Heart right ventricle (tissue), 16 donors: ENCODE data around the gene RPRD2. TPM values are rescaled to one million over a fixed set of nuclear protein-coding genes. Genes with fewer than 3 reads are reported as not detected.

ENCODE experiments used
- ATAC-seq, 8 donors: fragments of 200-7000 bp; cut with Tn5 transposase; one replicate each; pipeline ENCODE4 v1.9.1; 2020; ENCODE audit warnings: mild to moderate bottlenecking in 8 of 8, moderate library complexity in 8 of 8, moderate number of reproducible peaks in 1 of 8
- DNase-seq, 2 donors: peaks; one replicate each; pipeline ENCODE4 v3.0.0-alpha.2; 2020
- H3K27ac ChIP-seq, 10 donors: fragments of 200-600 bp; sonication (generic) in 2 of 10; one replicate each; pipeline versions ENCODE4 v1.5.0 to v1.8.0; 2020 to 2022; ENCODE audit warnings: mild to moderate bottlenecking in 3 of 10
- H3K27me3 ChIP-seq, 7 donors: fragments of 200-600 bp; one replicate each; pipeline ENCODE4 v1.8.0; 2021 to 2022; ENCODE audit warnings: mild to moderate bottlenecking in 2 of 7
- H3K36me3 ChIP-seq, 9 donors: fragments of 200-600 bp; sonication (generic) in 1 of 9; one replicate each; pipeline versions ENCODE4 v1.5.0 to v1.8.0; 2020 to 2022; ENCODE audit warnings: mild to moderate bottlenecking in 2 of 9
- H3K4me1 ChIP-seq, 9 donors: fragments of 200-600 bp; sonication (generic) in 1 of 9; one replicate each; pipeline versions ENCODE4 v1.5.0 to v1.8.0; 2020 to 2022; ENCODE audit warnings: mild to moderate bottlenecking in 4 of 9
- H3K4me3 ChIP-seq, 10 donors: fragments of 200-600 bp; sonication (generic) in 2 of 10; one replicate each; pipeline versions ENCODE4 v1.5.0 to v1.8.0; 2020 to 2022; ENCODE audit warnings: mild to moderate bottlenecking in 7 of 10, moderate library complexity in 2 of 10
- H3K9me3 ChIP-seq, 11 donors: fragments of 200-600 bp in 10 of 11; sonication (generic) in 2 of 11; one replicate each; pipeline versions ENCODE4 v1.5.0 to v1.8.0; 2013 to 2022; ENCODE audit warnings: mild to moderate bottlenecking in 2 of 11, control low read depth in 1 of 11, moderate library complexity in 1 of 11
- WGBS, 2 donors: extraction: QIAGEN DNeasy Blood & Tissue Kit; methylation state at CpG; one replicate each; pipeline ENCODE4 v1.1.7; 2013; ENCODE audit warnings: inconsistent platforms in 1 of 2; 5-methylcytosine and 5-hydroxymethylcytosine counted together
- intact Hi-C, 10 donors: fragments of 100-400 bp; cut with DNase I; formaldehyde crosslinking; loops; one replicate each; pipeline versions ENCODE4 v1.11.1 to v1.14.2; 2022
- polyA plus RNA-seq, 2 donors: library from polyadenylated mRNA; stranded (reverse); fragments of 200-250 nt; gene quantifications; one replicate each; pipeline ENCODE4 v1.2.3, GENCODE V29; 2013
- total RNA-seq, 10 donors: library from RNA; stranded (reverse); fragmentation: NEBNext Ultra II Directional in 3 of 10; extraction: Animal tissue kit (Norgen Biotek cat#: 25700) in 3 of 10; gene quantifications; one replicate each; pipeline versions ENCODE4 v1.2.1 to v1.2.4, GENCODE V29; 2021 to 2023
- TF ChIP-seq, protein P1 (sequence below), 9 donors: fragments of 200-600 bp; sonication (generic) in 2 of 9; IDR thresholded peaks; one replicate each; pipeline versions ENCODE4 v1.5.0 to v1.8.0; 2021 to 2022; ENCODE audit warnings: antibody characterized with exemption in 9 of 9, mild to moderate bottlenecking in 5 of 9, moderate library complexity in 1 of 9
- donor health status: Arrhythmogenic right ventricular cardiomyopathy.
- donor health status: ischemic (EF 13 %, LVEDD 7.1; RV severe dilation, severe dysfunction).
- donor health status: healthy with polysubstance abuse.
- donor health status: DM: no; HTN: yes; CAD: no.
- donor health status: DM: no; HTN: no; CAD: no.
- donor health status: ischemic (EF 25% LVEDD 6.9; RV normal size, moderate dysfunction).
- donor health status: ischemic (EF 25% LVEDD 5.7; RV mildly dilated, moderate dysfunction).
- donor health status: healthy.
- donor health status: DM: yes; HTN: yes; CAD: no.
- donor health status: Ischemic cardiomyopathy.
- donor health status: ischemic (EF 35%, LVEDD 5.7; RV mildly dilated, moderate dysfunction).
- donor health status: nonischemic (EF 11% LVEDD 7.7; RV severe dilation, severe dysfunction).
- donor health status: DM: yes; HTN: yes; CAD: no.
- donor health status: PGD.
- donor health status: ischemic (EF 29% LVEDD 5.4; RV normal size, mild dysfunction).
- donor health status: nonischemic (EF 23%, LVEDD 6.1; RV moderate dilation, normal function).

The RPRD2 gene
- total and polyA plus RNA-seq, 12 donors = 4.0 to 34.5 (median 27.9) TPM

DNA sequence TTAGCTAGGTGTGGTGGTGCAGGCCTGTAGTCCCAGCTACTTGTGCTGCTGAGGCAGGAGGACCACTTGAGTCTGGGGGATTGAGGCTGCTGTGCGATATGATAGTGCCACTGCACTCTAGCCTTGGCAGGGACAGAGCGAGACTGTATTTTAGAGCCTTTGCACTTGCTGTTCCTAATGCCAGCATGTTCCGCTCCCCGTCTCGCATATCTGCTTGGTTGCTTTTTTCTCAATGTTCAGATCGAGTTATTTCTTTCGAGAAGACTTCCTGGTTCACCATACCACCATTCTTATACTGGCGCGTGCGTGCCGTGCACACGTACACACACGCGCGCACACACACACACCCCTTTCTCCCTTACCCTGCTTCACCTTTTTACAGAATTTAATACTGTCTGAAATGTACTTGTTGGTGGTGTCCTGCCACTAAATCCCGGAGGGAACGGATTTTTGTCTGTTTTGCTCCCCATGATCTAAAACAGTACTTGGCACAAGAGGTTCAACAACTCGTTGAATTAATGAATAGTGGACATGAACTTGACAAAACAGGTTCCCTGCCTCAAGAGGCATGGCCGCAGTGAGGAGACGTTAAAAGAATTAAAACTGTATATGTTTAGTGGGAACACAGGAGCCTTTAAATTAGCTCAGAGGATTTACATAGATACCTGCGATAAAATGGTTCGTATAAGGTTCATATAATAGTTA lies 1.1 kb upstream of the RPRD2 start:
- TF ChIP-seq, protein P1, sequence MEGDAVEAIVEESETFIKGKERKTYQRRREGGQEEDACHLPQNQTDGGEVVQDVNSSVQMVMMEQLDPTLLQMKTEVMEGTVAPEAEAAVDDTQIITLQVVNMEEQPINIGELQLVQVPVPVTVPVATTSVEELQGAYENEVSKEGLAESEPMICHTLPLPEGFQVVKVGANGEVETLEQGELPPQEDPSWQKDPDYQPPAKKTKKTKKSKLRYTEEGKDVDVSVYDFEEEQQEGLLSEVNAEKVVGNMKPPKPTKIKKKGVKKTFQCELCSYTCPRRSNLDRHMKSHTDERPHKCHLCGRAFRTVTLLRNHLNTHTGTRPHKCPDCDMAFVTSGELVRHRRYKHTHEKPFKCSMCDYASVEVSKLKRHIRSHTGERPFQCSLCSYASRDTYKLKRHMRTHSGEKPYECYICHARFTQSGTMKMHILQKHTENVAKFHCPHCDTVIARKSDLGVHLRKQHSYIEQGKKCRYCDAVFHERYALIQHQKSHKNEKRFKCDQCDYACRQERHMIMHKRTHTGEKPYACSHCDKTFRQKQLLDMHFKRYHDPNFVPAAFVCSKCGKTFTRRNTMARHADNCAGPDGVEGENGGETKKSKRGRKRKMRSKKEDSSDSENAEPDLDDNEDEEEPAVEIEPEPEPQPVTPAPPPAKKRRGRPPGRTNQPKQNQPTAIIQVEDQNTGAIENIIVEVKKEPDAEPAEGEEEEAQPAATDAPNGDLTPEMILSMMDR (IDR thresholded peaks at IDR 0.05) = no peak
- H3K27ac ChIP-seq = peak overlapping the region; percentile 94 to 98 (median 97)
- no peak for DNase-seq
- WGBS, 2 donors = 60 to 68% methylated on average over 22 of the region's 22 CpGs
- H3K4me1 ChIP-seq = peaks cover 3 to 28% (median 19%) of the 10 kb centered on the region in 9 donors
- no peaks in the 10 kb centered on the region for H3K27me3 ChIP-seq
- intact Hi-C loops = loop anchor here in 1 of 10 donors (10.0 kb wide), 1 partner anchor 72 kb away; no protein-coding TSS in a partner anchor
- no peaks in the 10 kb centered on the region for H3K9me3 ChIP-seq
- H3K4me3 ChIP-seq = peak overlapping the region in 9 of 10 donors; percentile 59 to 94 (median 79)
- no peaks in the 10 kb centered on the region for H3K36me3 ChIP-seq
- ATAC-seq = no peak

DNA sequence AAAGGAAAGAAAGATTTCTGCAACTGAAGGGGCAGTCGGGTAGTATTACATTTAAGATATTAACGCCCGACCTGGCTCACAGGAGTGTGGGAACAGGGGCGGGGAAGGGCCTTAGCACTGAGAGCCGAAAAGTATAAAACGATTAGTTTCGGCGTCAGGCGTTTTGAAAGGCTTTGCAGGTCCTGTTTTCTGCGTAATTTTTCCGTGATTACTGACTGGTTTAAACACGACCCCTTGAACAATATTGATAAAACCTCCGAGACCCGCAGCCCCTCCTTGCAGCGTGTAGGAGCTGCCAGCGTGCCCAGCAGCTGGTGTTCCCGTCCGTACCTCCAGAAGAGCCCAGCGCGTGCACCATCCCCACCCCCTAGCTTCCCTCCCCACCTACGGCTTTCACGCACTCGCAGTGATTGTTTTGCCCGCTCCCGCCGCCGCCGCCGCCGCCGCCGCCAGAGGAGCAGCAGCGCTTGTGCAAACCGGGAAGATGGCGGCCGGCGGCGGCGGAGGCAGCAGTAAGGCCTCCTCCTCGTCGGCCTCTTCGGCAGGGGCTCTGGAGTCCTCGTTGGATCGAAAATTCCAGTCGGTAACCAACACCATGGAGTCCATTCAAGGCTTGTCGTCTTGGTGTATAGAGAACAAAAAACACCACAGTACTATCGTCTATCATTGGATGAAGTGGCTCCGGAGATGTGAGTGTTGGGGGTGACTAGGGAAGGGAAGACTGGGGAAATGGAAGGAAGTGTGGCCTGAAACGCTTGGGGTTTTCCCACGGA lies 470 bp downstream of the RPRD2 start:
- ATAC-seq (peak; percentile 51 to 86 (median 64)), DNase-seq (peak; percentile 82)
- Histone ChIP-seq H3K4me3 (peak overlapping the region; percentile 51 to 94 (median 76)), H3K27ac (peak overlapping the region; percentile 92 to 98 (median 97)), H3K27me3 (no peaks in the 10 kb centered on the region), H3K4me1 (peaks cover 3 to 37% (median 19%) of the 10 kb centered on the region in 9 donors), H3K9me3 (no peaks in the 10 kb centered on the region), H3K36me3 (peaks cover 0 to 3% (median 0%) of the 10 kb centered on the region in 9 donors)
- TF ChIP-seq, protein P1 (IDR thresholded peaks at IDR 0.05) = peak in 3 of 9 donors; percentile 23 to 34 (median 30)
- intact Hi-C loops = loop anchor here in 1 of 10 donors (10.0 kb wide), 1 partner anchor 70 kb away; no protein-coding TSS in a partner anchor
- WGBS, 2 donors = 0% methylated on average over 50 of the region's 50 CpGs

DNA sequence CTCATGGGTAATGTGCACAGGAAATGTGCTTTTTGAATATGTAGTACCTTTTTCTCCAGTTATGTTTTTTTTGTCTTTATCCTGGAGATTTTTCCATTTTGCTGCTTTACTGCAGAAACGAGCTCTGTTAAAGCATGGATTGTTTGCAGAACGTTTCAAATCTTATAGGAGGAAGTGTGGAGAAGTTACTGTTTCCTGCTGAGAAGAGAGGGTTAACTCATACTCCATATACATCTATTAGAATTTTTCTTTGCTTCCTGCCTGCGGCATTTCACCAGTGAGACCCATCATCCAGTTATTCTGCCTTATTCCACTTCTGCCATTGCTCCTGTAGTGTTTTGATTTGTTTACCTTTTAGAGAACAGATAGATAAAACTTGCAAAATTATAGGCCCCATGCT lies 2.0 kb downstream of the RPRD2 start:
- Histone ChIP-seq H3K27me3 (no peaks in the 10 kb centered on the region), H3K36me3 (peaks cover 0 to 3% (median 0%) of the 10 kb centered on the region in 9 donors), H3K4me1 (peaks cover 3 to 48% (median 30%) of the 10 kb centered on the region in 9 donors), H3K4me3 (peak overlapping the region; percentile 51 to 94 (median 76)), H3K27ac (peak overlapping the region; percentile 92 to 98 (median 97)), H3K9me3 (no peaks in the 10 kb centered on the region)
- TF ChIP-seq, protein P1 (IDR thresholded peaks at IDR 0.05) = no peak
- ATAC-seq (no peak), DNase-seq (no peak)
- WGBS, 2 donors = 1% methylated on average over 3 of the region's 3 CpGs
- intact Hi-C loops = loop anchor here in 1 of 10 donors (10.0 kb wide), 1 partner anchor 69 kb away; no protein-coding TSS in a partner anchor
